ENCODE data around the gene JAML. TPM values are rescaled to one million over a fixed set of nuclear protein-coding genes. Genes with fewer than 3 reads are reported as not detected.

The JAML gene
- total RNA-seq, 1 experiment from 2014 or later, result 0.30 TPM

GRCh38 chr11:118230088-118230487 lies 5.3 kb upstream of the JAML start (continued):
- TF ChIP-seq REST (IDR thresholded peaks at IDR 0.05; ENCODE audit: low read depth), result no peak

GRCh38 chr11:118229274-118229847 lies 4.5 kb upstream of the JAML start:
- H2AFZ ChIP-seq (ENCODE audit: low read depth, low read length, poor library complexity, severe bottlenecking), result no peak overlapping the region
- peaks cover 21 to 22% of the 10 kb centered on the region in 2 experiments for H3K4me1 ChIP-seq (ENCODE audit: control insufficient read depth in 1 of 2, insufficient read depth in 2 of 2, low read length in 2 of 2)
- no peak overlapping the region for H3K4me3 ChIP-seq (replicated peaks in 1 of 2; ENCODE audit: low read depth in 1 of 2, low read length in 2 of 2)
- H3K27me3 ChIP-seq (ENCODE audit: insufficient read depth, low read length), result no peaks in the 10 kb centered on the region
- H3K9me3 ChIP-seq (ENCODE audit: control insufficient read depth in 1 of 2, insufficient read depth in 1 of 2, low read depth in 1 of 2, low read length in 2 of 2), result no peaks in the 10 kb centered on the region
- CTCF ChIA-PET, result no interaction called here
- RAD21 ChIA-PET (ENCODE audit: low non-redundant PET in 1 of 2, low total read pairs in 2 of 2, uncharacterized antibody in 2 of 2, unreplicated experiment in 2 of 2), result no interaction called here
- H3K4me2 ChIP-seq (ENCODE audit: low read length), result no peak overlapping the region
- POLR2A ChIA-PET, result no interaction called here
- no peaks in the 10 kb centered on the region for H3K36me3 ChIP-seq (ENCODE audit: control insufficient read depth in 1 of 2, insufficient read depth in 2 of 2, low read length in 2 of 2)
- H4K20me1 ChIP-seq (ENCODE audit: insufficient read depth), result no peaks in the 10 kb centered on the region
- H3K79me2 ChIP-seq (ENCODE audit: insufficient read depth, low read length), result no peaks in the 10 kb centered on the region
- no peaks in the 10 kb centered on the region for H3K9me2 ChIP-seq (ENCODE audit: insufficient read depth)
- intact Hi-C loops (cut with micrococcal nuclease), result no loop called here
- no peak for TF ChIP-seq SP1 (IDR thresholded peaks at IDR 0.05; ENCODE audit: low read depth)
- TF ChIP-seq MAX (IDR thresholded peaks at IDR 0.05), result no peak
- no peak overlapping the region for H3K27ac ChIP-seq (ENCODE audit: low read depth, low read length)
- BruUV-seq (replicated peaks), result no TSS peak
- no peak overlapping the region for H3K9ac ChIP-seq (ENCODE audit: low read length)
- ATAC-seq (no peak), DNase-seq (ENCODE audit: low read depth, low spot score) (no peak)
